Measurements from ENCODE around the gene RPH3AL.
"Not testable (repeated sequence)": the region's sequence is repeated elsewhere in the genome, so short reads cannot be mapped to it uniquely, and the experiment has no call there.

RPH3AL gene

GRCh38 chr17:178292-179065 is 174.1 kb downstream of the RPH3AL start:
- DNase-seq (ENCODE audit: low spot score), result peak; percentile 70

DNA sequence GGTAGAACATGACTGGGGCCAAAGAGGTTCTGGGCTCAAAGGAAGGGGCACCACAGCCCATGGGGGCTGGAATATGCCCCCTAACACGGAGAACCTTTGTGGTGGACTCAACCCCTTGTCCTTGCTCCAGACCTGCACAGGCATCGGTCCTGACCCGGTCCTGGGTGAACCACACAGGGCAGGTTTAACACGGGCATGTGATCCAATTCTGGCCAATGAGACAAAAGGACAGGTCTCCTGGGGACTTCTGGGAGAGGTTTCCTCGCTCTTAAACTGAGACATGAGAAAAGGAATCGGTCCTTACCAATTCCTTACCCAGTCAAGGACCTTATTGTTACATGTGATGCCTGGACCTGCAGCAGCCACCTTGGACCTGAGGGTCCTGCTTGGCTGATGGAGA is 174.8 kb downstream of the RPH3AL start:
- DNase-seq (ENCODE audit: low spot score), result no peak

DNA sequence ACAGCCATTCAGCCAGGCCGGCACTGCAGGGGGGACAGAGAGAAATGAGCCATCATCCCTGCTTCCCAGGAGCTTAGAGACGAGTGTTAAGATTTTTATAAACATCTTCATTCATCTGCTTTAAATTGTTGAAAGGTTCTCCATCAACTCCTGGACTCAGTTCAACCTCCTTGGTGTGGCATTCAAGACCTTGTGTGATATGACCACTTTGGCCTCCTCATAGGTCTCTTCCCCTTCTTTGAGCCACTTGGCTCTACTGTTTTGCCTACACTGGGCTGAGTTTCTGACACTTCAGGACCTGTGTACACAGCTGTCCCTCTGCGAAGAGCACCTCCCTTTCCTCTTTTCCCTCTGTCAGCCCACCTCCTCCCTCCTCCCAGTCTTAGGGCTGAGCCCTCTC is 175.5 kb downstream of the RPH3AL start:
- no peak for DNase-seq (ENCODE audit: low spot score)

- no peak for DNase-seq (ENCODE audit: low spot score)
Measured at GRCh38 chr17:173166-173911, 179.3 kb downstream of the RPH3AL start.

DNA sequence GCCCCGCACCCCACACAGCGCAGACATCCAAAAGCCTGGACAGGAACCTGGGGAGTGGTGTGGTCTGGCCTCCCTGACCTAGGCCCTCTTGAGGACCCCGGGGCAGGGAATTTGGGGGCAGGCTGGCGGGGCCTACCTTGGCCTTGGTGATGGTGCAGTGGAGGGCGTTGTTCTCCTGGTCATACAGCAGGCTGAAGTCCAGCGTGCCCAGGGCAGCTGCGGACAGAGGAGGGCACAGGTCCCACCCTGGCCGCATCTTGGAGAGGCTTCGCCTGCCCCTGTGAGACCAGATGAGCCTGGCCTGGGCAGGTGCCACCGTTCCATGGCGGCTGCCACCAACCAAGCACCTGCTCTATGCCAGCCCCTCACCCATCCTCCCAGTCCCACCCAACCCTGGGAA is 180.2 kb downstream of the RPH3AL start:
- DNase-seq (ENCODE audit: low spot score), result no peak

- no peak for DNase-seq (ENCODE audit: low spot score)
Measured at GRCh38 chr17:171871-172270, 180.7 kb downstream of the RPH3AL start.

- no peak for DNase-seq (ENCODE audit: low spot score)
Measured at GRCh38 chr17:170130-170670, 182.4 kb downstream of the RPH3AL start.

GRCh38 chr17:168614-169013 is 184.0 kb downstream of the RPH3AL start:
- DNase-seq (ENCODE audit: low spot score), result not testable (repeated sequence)

GRCh38 chr17:165939-166338 is 186.7 kb downstream of the RPH3AL start:
- no peak for DNase-seq (ENCODE audit: low spot score)

GRCh38 chr17:164303-165235 is 188.0 kb downstream of the RPH3AL start:
- peak; percentile 71 for DNase-seq (ENCODE audit: low spot score)

GRCh38 chr17:163514-164098 is 189.0 kb downstream of the RPH3AL start:
- DNase-seq (ENCODE audit: low spot score), result no peak

- no peak for DNase-seq (ENCODE audit: low spot score)
Measured at GRCh38 chr17:162689-163088, 189.9 kb downstream of the RPH3AL start.
